Jurkat, Clone E6-1 (cell line): ENCODE data around the gene LARP4B.

Experiments
- DNase-seq: peaks from one replicate; pipeline ENCODE4 v3.0.0-alpha.2; 2011; ENCODE audit warnings: low read depth, low spot score
- H3K4me3 ChIP-seq: 2 replicates; pipeline ENCODE4 v1.5.1; 2011; ENCODE audit warnings: mild to moderate bottlenecking, low read length, control low read depth, moderate library complexity

Gene LARP4B

DNA sequence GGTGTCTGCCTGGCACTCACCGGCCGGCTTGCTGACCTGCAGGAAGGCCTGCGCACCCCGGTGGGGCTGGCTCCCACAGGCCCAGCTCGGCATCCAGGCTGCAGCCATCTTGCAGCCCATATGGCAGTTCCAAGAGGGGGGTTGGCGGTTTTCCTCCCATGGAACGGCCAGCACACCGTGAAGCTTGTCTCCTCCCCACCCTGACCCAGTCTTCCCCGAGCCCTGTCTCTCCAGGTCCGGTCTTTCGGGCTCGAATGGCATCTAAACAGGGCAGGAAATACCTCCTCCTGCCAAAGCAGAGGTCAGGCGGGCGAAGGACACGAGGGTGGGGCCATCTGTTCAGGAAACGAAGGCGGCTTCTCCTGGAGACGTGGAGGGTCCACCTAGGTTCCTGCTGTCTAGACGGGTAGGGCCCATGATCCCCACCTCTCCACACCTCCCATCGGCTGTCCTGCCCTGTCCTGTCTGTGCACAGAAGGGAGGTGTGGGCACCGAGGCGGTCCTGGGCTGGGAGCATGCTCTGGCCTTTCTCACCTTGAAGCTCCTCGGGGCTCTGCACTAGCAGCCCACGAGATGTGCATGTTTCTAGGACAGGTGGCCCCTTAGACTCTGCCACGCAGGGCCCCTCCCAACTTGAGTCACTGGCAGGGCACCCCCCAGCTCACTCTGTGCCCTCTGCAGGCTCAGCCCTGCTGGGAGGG is 128.3 kb downstream of the LARP4B start:
- no peak for DNase-seq
- no peak overlapping the region for H3K4me3 ChIP-seq

DNA sequence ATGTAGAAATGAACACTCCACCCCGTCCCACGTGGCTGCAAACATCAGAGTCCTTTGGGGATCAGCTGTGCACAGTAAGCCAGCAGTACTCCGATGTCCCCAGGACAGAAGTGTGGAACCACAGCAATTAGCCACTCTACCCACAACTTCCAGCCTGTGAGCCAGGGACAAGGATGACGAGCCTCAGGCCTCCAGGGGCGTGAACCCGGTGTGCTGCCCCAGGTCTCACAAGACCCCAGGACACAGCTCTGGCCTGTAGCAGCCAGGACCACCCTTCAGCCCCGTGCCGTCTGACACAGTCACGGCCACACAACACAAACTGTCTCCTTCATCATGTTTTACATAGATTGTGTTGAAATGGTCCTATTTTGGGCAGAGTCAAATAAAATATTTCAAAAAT is 129.0 kb downstream of the LARP4B start:
- no peak for DNase-seq
- no peak overlapping the region for H3K4me3 ChIP-seq

GRCh38 chr10:797179-797578 is 134.3 kb downstream of the LARP4B start:
- DNase-seq = no peak
- H3K4me3 ChIP-seq = no peak overlapping the region

GRCh38 chr10:796233-796632 is 135.3 kb downstream of the LARP4B start:
- no peak overlapping the region for H3K4me3 ChIP-seq
- DNase-seq = no peak

DNA sequence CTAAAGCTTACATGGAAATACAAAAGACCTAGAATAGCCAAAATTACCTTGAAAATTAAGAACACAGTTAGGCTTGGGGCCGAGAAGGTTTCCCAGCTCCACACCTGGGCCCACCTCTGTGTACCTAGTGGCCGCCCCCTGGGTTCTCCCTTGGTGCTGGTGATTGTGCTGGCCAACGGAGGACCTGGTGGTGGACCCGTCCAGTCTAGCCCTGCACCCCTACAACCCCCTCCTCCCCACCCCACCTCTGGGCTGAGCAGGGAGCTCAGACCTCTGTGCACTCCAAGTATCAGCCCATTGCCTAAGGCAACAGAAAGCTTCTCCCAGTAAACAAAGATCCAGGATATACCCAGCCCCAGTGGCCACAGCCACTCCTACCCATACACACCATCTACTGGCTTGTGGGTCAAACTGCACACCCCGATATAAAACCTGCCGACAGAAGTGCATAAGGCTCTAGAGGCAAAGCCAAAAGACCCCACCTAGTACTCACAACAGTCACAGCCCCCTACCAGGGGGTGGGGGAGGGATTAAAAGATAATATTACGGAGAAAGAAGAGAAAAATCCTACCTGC is 137.0 kb downstream of the LARP4B start:
- DNase-seq = no peak
- H3K4me3 ChIP-seq = no peak overlapping the region

DNA sequence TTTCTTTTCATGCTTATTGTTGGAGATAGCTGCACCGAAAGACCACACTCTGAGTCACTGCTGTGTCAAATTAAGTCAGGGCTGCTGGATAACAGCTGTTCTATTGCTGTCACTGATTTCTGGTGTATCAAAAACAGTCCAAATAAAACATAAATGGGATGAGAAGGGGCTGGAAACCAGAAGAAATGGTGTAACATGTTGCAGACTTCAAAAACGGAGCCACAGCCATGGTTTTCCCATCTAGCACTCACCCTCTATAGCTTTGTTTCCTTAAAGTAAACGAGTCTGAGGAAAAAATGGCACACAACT is 138.8 kb downstream of the LARP4B start:
- DNase-seq = no peak
- no peak overlapping the region for H3K4me3 ChIP-seq

DNA sequence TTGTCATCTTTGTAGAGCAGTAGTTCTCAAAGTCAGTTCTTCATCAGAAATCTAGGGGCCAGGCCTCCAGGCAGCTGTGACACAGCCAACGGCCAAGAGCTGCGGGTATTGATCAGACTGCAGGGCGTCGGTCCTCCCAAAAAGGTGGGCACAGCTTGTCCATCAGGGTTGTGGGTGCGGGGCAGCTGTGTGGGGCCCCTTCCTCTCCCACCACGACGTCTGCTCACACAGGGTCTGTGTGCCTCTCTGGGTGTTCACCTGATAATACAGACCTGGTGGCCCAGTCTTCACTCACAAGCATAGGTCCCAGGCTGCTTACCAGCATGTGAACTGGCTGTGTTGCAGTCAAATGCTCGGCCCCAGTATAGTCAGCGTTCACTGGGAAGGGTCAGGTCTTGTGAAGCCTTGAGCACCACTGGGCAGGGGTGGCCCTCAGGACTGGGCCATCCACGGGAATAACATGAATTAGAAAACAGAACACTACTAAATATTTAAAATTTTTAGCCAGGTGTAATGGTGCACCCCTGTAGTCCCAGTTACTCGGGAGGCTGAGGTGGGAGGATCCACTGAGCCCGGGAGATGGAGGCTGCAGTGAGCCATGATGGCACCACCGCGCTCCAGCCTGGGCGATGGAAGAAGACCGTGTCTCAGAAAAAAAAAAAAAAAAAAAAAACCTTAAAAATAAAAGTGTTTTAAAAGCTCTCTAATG is 139.3 kb downstream of the LARP4B start:
- no peak for DNase-seq
- no peak overlapping the region for H3K4me3 ChIP-seq

DNA sequence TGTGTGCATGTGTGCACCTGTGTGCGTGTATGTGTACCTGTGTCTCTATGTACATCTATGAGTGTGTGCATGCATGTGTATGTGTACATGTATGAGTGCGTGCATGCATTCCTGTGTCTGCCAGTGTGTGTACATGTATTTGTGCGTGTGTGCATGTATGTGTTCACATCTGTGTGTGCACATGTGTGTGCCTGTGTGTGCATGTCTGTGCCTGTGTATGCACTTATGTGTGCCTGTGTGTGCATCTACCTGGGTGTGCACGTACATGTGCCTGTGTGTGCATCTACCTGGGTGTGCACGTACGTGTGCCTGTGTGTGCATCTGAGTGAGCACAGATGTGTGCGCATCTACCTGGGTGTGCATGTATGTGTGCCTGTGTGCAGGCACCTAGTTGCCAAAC is 139.9 kb downstream of the LARP4B start:
- H3K4me3 ChIP-seq = no peak overlapping the region
- no peak for DNase-seq

- no peak for DNase-seq
- no peak overlapping the region for H3K4me3 ChIP-seq
Observed at GRCh38 chr10:790821-791551, 140.5 kb downstream of the LARP4B start.

GRCh38 chr10:789831-790701 is 141.4 kb downstream of the LARP4B start:
- DNase-seq = no peak
- H3K4me3 ChIP-seq = no peak overlapping the region

- DNase-seq = no peak
- H3K4me3 ChIP-seq = no peak overlapping the region
Observed at GRCh38 chr10:788796-789748, 142.4 kb downstream of the LARP4B start.

- H3K4me3 ChIP-seq = no peak overlapping the region
- no peak for DNase-seq
Observed at GRCh38 chr10:787933-788651, 143.4 kb downstream of the LARP4B start.

GRCh38 chr10:786633-787474 is 144.7 kb downstream of the LARP4B start:
- no peak for DNase-seq
- no peak overlapping the region for H3K4me3 ChIP-seq

- DNase-seq = no peak
- H3K4me3 ChIP-seq = no peak overlapping the region
Observed at GRCh38 chr10:785861-786214, 145.7 kb downstream of the LARP4B start.

DNA sequence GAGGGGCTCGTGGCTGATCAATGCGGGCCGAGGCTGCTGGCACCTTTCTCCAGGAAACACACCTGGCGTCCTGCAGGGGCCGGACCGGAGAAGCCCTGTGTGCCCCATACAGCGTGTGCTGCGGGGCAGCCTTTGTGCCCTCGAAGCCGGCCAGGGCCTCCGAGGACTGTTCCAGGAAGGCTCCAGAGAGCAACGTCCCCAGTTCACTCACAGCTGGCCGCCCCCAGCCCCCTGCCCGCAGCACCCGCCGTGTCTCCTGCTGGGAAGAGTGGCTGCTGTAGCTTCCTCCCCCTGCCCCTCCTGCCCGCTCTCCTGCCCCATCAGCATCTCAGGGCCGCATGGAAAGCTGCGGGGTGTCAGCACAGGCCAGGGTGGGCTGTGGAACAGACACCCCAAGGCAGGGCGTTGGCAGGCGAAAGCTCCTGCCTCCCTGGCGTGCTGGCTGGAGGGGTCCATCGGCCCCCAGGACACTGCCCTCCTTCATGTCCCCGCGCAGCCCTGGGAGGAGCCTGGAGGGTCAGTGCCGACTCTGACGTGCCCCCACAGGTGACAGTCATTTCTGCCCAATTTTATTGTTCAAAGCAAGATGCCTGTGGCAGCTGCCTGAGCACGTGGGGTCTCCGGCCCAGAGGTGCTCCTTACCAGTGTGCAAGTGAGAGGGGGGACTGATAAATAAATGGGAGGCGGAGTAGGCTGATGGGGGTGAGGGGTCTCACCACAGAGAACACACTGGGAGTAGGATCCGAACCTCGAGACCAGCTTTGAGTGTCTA is 146.2 kb downstream of the LARP4B start:
- H3K4me3 ChIP-seq = no peak overlapping the region
- DNase-seq = no peak

- no peak overlapping the region for H3K4me3 ChIP-seq
- no peak for DNase-seq
Observed at GRCh38 chr10:784403-785088, 147.0 kb downstream of the LARP4B start.
